WTC11 (cell line): ENCODE results near the gene ZFR2. TPM values are rescaled to one million over a fixed set of nuclear protein-coding genes. Genes with fewer than 3 reads are reported as not detected.

ENCODE experiments used
- ATAC-seq: fragments of 200-7000 bp; cut with Tn5 transposase; 2 replicates; pipeline ENCODE4 v1.10.0; 2021; ENCODE audit warnings: mild to moderate bottlenecking, moderate library complexity
- CTCF ChIA-PET: fragments of 300-600 bp; sonication (Branson Sonifier 250); formaldehyde crosslinking; loops from one replicate; lab custom pipeline; 2021; ENCODE audit warnings: antibody characterized with exemption; lab: Charles Lee
- POLR2A ChIA-PET: fragments of 350-600 bp; sonication (Branson Sonifier 250); formaldehyde crosslinking; loops from one replicate; lab custom pipeline; 2021; ENCODE audit warnings: antibody characterized with exemption; lab: Charles Lee
- DNase-seq: peaks from one replicate; pipeline ENCODE4 v3.0.0; 2021; ENCODE audit warnings: low spot score
- H3K27ac Mint-ChIP-seq: 2 replicates; pipeline ENCODE4 v1.8.0; 2021; ENCODE audit warnings: mixed read lengths
- H3K27me3 Mint-ChIP-seq: 2 replicates; pipeline ENCODE4 v1.8.0; 2021; ENCODE audit warnings: low read depth, mild to moderate bottlenecking, moderate library complexity, mixed read lengths
- H3K36me3 Mint-ChIP-seq: 2 replicates; pipeline ENCODE4 v1.8.0; 2021; ENCODE audit warnings: mixed read lengths
- H3K4me1 Mint-ChIP-seq: 2 replicates; pipeline ENCODE4 v1.8.0; 2022; ENCODE audit warnings: mixed read lengths
- H3K4me3 Mint-ChIP-seq: 2 replicates; pipeline ENCODE4 v1.8.0; 2021; ENCODE audit warnings: mild to moderate bottlenecking, moderate library complexity, mixed read lengths
- H3K9me3 Mint-ChIP-seq: 2 replicates; pipeline ENCODE4 v1.8.0; 2021; ENCODE audit warnings: mixed read lengths
- AR ChIP-seq: fragments of 250-450 bp; sonication (Bioruptor Pico); IDR thresholded peaks from 2 replicates; pipeline ENCODE4 v1.9.0; 2021; ENCODE audit warnings: mild to moderate bottlenecking
- ATF6 ChIP-seq: sonication (generic); formaldehyde crosslinking; IDR thresholded peaks from 2 replicates; pipeline ENCODE4 v1.8.1; 2023; ENCODE audit warnings: mild to moderate bottlenecking, missing genetic modification reagents
- CDX4 ChIP-seq: fragments of 250-450 bp; sonication (Bioruptor Pico); IDR thresholded peaks from 2 replicates; pipeline ENCODE4 v1.9.0; 2021; ENCODE audit warnings: moderate library complexity, mild to moderate bottlenecking, inconsistent platforms, borderline replicate concordance
- FOXJ3 ChIP-seq: sonication (generic); formaldehyde crosslinking; IDR thresholded peaks from 2 replicates; pipeline ENCODE4 v1.9.0; 2021; ENCODE audit warnings: missing genetic modification reagents, mild to moderate bottlenecking, borderline replicate concordance
- FOXK1 ChIP-seq: sonication (generic); formaldehyde crosslinking; IDR thresholded peaks from 2 replicates; pipeline ENCODE4 v1.8.0; 2022; ENCODE audit warnings: mild to moderate bottlenecking, moderate library complexity, missing genetic modification reagents
- GABPB1 ChIP-seq: sonication (generic); formaldehyde crosslinking; IDR thresholded peaks from 2 replicates; pipeline ENCODE4 v1.8.1; 2023; ENCODE audit warnings: mild to moderate bottlenecking, missing genetic modification reagents
- GRHL2 ChIP-seq: fragments of 250-450 bp; sonication (Bioruptor Pico); IDR thresholded peaks from 2 replicates; pipeline ENCODE4 v1.8.0; 2022; ENCODE audit warnings: mild to moderate bottlenecking, moderate library complexity; ENCODE audit not compliant: insufficient replicate concordance, severe bottlenecking
- HMGA2 ChIP-seq: fragments of 250-450 bp; sonication (Bioruptor Pico); IDR thresholded peaks from 2 replicates; pipeline ENCODE4 v1.4.0; 2021; ENCODE audit warnings: mild to moderate bottlenecking, moderate library complexity
- KAT7 ChIP-seq: sonication (generic); formaldehyde crosslinking; IDR thresholded peaks from 2 replicates; pipeline ENCODE4 v1.8.1; 2023; ENCODE audit warnings: missing genetic modification reagents, mild to moderate bottlenecking, borderline replicate concordance
- MLX ChIP-seq: sonication (generic); formaldehyde crosslinking; IDR thresholded peaks from 2 replicates; pipeline ENCODE4 v1.8.1; 2023; ENCODE audit warnings: mild to moderate bottlenecking, missing genetic modification reagents, moderate library complexity
- NR2C2 ChIP-seq: sonication (generic); formaldehyde crosslinking; IDR thresholded peaks from 2 replicates; pipeline ENCODE4 v1.8.0; 2022; ENCODE audit warnings: mild to moderate bottlenecking, missing genetic modification reagents
- PRDM15 ChIP-seq: sonication (generic); formaldehyde crosslinking; IDR thresholded peaks from 2 replicates; pipeline ENCODE4 v1.8.0; 2022; ENCODE audit warnings: missing genetic modification reagents
- PRRX2 ChIP-seq: fragments of 250-450 bp; sonication (Bioruptor Pico); IDR thresholded peaks from 2 replicates; pipeline ENCODE4 v1.8.0; 2021; ENCODE audit warnings: mild to moderate bottlenecking
- RELA ChIP-seq: sonication (generic); formaldehyde crosslinking; IDR thresholded peaks from 2 replicates; pipeline ENCODE4 v1.8.1; 2022; ENCODE audit warnings: missing genetic modification reagents, mild to moderate bottlenecking, borderline replicate concordance
- SMAD3 ChIP-seq: sonication (generic); formaldehyde crosslinking; IDR thresholded peaks from 2 replicates; pipeline ENCODE4 v1.8.0; 2022; ENCODE audit warnings: missing genetic modification reagents, mild to moderate bottlenecking, borderline replicate concordance
- SOX15 ChIP-seq: fragments of 250-450 bp; sonication (Bioruptor Pico); IDR thresholded peaks from 2 replicates; pipeline ENCODE4 v1.9.0; 2021; ENCODE audit warnings: mild to moderate bottlenecking
- TCF7 ChIP-seq: sonication (generic); formaldehyde crosslinking; IDR thresholded peaks from 2 replicates; pipeline ENCODE4 v1.8.0; 2022; ENCODE audit warnings: mild to moderate bottlenecking, low read depth, missing genetic modification reagents, moderate library complexity
- TEAD1 ChIP-seq: sonication (generic); formaldehyde crosslinking; IDR thresholded peaks from 2 replicates; pipeline ENCODE4 v1.8.0; 2022; ENCODE audit warnings: mild to moderate bottlenecking, missing genetic modification reagents
- TEAD4 ChIP-seq: sonication (generic); formaldehyde crosslinking; IDR thresholded peaks from 2 replicates; pipeline ENCODE4 v1.8.0; 2022; ENCODE audit warnings: mild to moderate bottlenecking, missing genetic modification reagents
- USF1 ChIP-seq: sonication (generic); formaldehyde crosslinking; IDR thresholded peaks from 2 replicates; pipeline ENCODE4 v1.8.0; 2022; ENCODE audit warnings: mild to moderate bottlenecking, missing genetic modification reagents
- ZMAT4 ChIP-seq: fragments of 250-450 bp; sonication (Bioruptor Pico); IDR thresholded peaks from 2 replicates; pipeline ENCODE4 v1.9.0; 2021; ENCODE audit warnings: mild to moderate bottlenecking
- ZNF425 ChIP-seq: fragments of 250-450 bp; sonication (Bioruptor Pico); conservative IDR thresholded peaks from 2 replicates; pipeline ENCODE4 v1.9.0; 2021; ENCODE audit warnings: mild to moderate bottlenecking
- ZNF671 ChIP-seq: fragments of 250-450 bp; sonication (Bioruptor Pico); IDR thresholded peaks from 2 replicates; pipeline ENCODE4 v1.8.0; 2021; ENCODE audit warnings: mild to moderate bottlenecking
- total RNA-seq: library from RNA; stranded (reverse); gene quantifications from 3 replicates; pipeline ENCODE4 v1.2.3, GENCODE V29; 2021

Gene ZFR2
- total RNA-seq, 1 experiment from 2014 or later = 17.5 TPM

GRCh38 chr19:3832001-3832400 lies 36.8 kb downstream of the ZFR2 start:
- ChIA-PET CTCF (interaction anchor here (2.0 to 2.7 kb wide), 2 partner anchors 10 to 17 kb away, joined by 5 to 22 read pairs; no protein-coding TSS in a partner anchor), POLR2A (interaction anchor here (0.6 to 0.7 kb wide), 2 partner anchors 156 to 1162 kb away, joined by 3 to 5 read pairs; no protein-coding TSS in a partner anchor)
- no peak overlapping the region for H3K4me3 Mint-ChIP-seq
- ATAC-seq (no peak), DNase-seq (no peak)
- no peaks in the 10 kb centered on the region; the same call in 1 of the 2 replicates for H3K27me3 Mint-ChIP-seq
- no peak for TF ChIP-seq USF1
- TF ChIP-seq PRRX2 (CRISPR knock-in tag) = no peak
- no peak for TF ChIP-seq TEAD4
- TF ChIP-seq MLX (CRISPR knock-in tag) = no peak
- no peak for TF ChIP-seq TCF7 (CRISPR knock-in tag)
- no peak for TF ChIP-seq FOXJ3 (CRISPR knock-in tag)
- TF ChIP-seq ZMAT4 (CRISPR knock-in tag) = no peak
- TF ChIP-seq GABPB1 = no peak
- TF ChIP-seq ATF6 = no peak
- no peak for TF ChIP-seq HMGA2 (CRISPR knock-in tag)
- TF ChIP-seq SOX15 (CRISPR knock-in tag) = no peak
- TF ChIP-seq TEAD1 (CRISPR knock-in tag) = no peak
- TF ChIP-seq GRHL2 = no peak
- no peak for TF ChIP-seq NR2C2 (CRISPR knock-in tag)
- no peak for TF ChIP-seq KAT7 (CRISPR knock-in tag)
- no peak overlapping the region for H3K27ac Mint-ChIP-seq
- H3K36me3 Mint-ChIP-seq = peaks cover 1% of the 10 kb centered on the region; the same call in 1 of the 2 replicates
- no peaks in the 10 kb centered on the region for H3K4me1 Mint-ChIP-seq
- H3K9me3 Mint-ChIP-seq = peaks cover 4% of the 10 kb centered on the region

GRCh38 chr19:3831601-3832000 lies 37.2 kb downstream of the ZFR2 start:
- ATAC-seq = no peak
- POLR2A ChIA-PET = interaction anchor here (0.6 to 0.7 kb wide), 2 partner anchors 157 to 1162 kb away, joined by 3 to 5 read pairs; no protein-coding TSS in a partner anchor
- Mint-ChIP-seq H3K4me1 (no peaks in the 10 kb centered on the region), H3K4me3 (no peak overlapping the region), H3K27me3 (no peaks in the 10 kb centered on the region), H3K9me3 (no peaks in the 10 kb centered on the region), H3K27ac (no peak overlapping the region), H3K36me3 (no peaks in the 10 kb centered on the region)
- CTCF ChIA-PET = interaction anchor here (2.0 to 2.7 kb wide), 2 partner anchors 10 to 17 kb away, joined by 5 to 22 read pairs; no protein-coding TSS in a partner anchor
- DNase-seq = no peak
- TF ChIP-seq PRDM15 (CRISPR knock-in tag) = no peak
- TF ChIP-seq SMAD3 (CRISPR knock-in tag) = no peak
- no peak for TF ChIP-seq AR (CRISPR knock-in tag)
- TF ChIP-seq ZNF425 (CRISPR knock-in tag) = no peak
- no peak for TF ChIP-seq CDX4
- TF ChIP-seq RELA (CRISPR knock-in tag) = no peak
- no peak for TF ChIP-seq TCF7 (CRISPR knock-in tag)
- no peak for TF ChIP-seq FOXK1
- no peak for TF ChIP-seq TEAD1 (CRISPR knock-in tag)
- no peak for TF ChIP-seq ZNF671 (CRISPR knock-in tag)
